OCI-LY1 (cell line): ENCODE measurements around the gene PTBP2.

ENCODE experiments used
- H2AFZ ChIP-seq: fragments of 200-600 bp; sonication (generic), shearing (Covaris generic); 2 replicates; pipeline ENCODE4 v1.6.0; 2014; ENCODE audit warnings: antibody characterized with exemption, mild to moderate bottlenecking, low read length
- H3F3A ChIP-seq: fragments of 200-600 bp; sonication (generic), shearing (Covaris generic); 2 replicates; pipeline ENCODE4 v1.6.0; 2014; ENCODE audit warnings: mild to moderate bottlenecking, antibody characterized with exemption, low read length, moderate library complexity; ENCODE audit not compliant: insufficient read depth
- H3K27ac ChIP-seq: fragments of 200-600 bp; sonication (generic); 2 replicates; pipeline ENCODE4 v1.5.1; 2014; ENCODE audit warnings: low read length, mixed run types, mild to moderate bottlenecking, low read depth; ENCODE audit not compliant: poor library complexity, severe bottlenecking
- H3K27me3 ChIP-seq: fragments of 200-600 bp; sonication (generic); 2 replicates; pipeline ENCODE4 v1.6.0; 2014; ENCODE audit warnings: antibody characterized with exemption, mild to moderate bottlenecking, low read length, moderate library complexity; ENCODE audit not compliant: insufficient read depth
- H3K36me3 ChIP-seq: fragments of 200-600 bp; sonication (generic); 2 replicates; pipeline ENCODE4 v1.6.1; 2014; ENCODE audit warnings: mild to moderate bottlenecking, antibody characterized with exemption, low read length, moderate library complexity, mixed read lengths; ENCODE audit not compliant: insufficient read depth
- H3K4me1 ChIP-seq: fragments of 200-600 bp; sonication (generic); 2 replicates; pipeline ENCODE4 v1.5.1; 2014; ENCODE audit warnings: mild to moderate bottlenecking, low read length, moderate library complexity; ENCODE audit not compliant: insufficient read depth, severe bottlenecking
- H3K4me2 ChIP-seq: fragments of 200-600 bp; sonication (generic), shearing (Covaris generic); 2 replicates; pipeline ENCODE4 v1.6.1; 2014; ENCODE audit warnings: low read length
- H3K4me3 ChIP-seq: fragments of 200-600 bp; sonication (generic); 2 replicates; pipeline ENCODE4 v1.5.1; 2014; ENCODE audit warnings: low read length, low read depth, mild to moderate bottlenecking, mixed read lengths; ENCODE audit not compliant: poor library complexity, severe bottlenecking
- H3K79me2 ChIP-seq: fragments of 200-600 bp; shearing (Covaris generic); 2 replicates; pipeline ENCODE4 v1.6.1; 2016; ENCODE audit warnings: mixed run types, low read length, mixed read lengths; ENCODE audit not compliant: insufficient read depth
- H3K9ac ChIP-seq: fragments of 200-600 bp; sonication (generic), shearing (Covaris generic); 2 replicates; pipeline ENCODE4 v1.6.1; 2014; ENCODE audit warnings: mild to moderate bottlenecking, low read length, mixed read lengths
- H3K9me2 ChIP-seq: fragments of 200-600 bp; sonication (generic), shearing (Covaris generic); 2 replicates; pipeline ENCODE4 v1.6.1; 2014; ENCODE audit warnings: low read depth, mild to moderate bottlenecking, low read length, mixed read lengths
- H3K9me3 ChIP-seq: fragments of 200-600 bp; shearing (Covaris generic); 2 replicates; pipeline ENCODE4 v1.6.1; 2014; ENCODE audit warnings: low read length, mixed read lengths
- H4K20me1 ChIP-seq: fragments of 200-600 bp; sonication (generic), shearing (Covaris generic); 2 replicates; pipeline ENCODE4 v1.6.0; 2016; ENCODE audit warnings: mild to moderate bottlenecking, low read length; ENCODE audit not compliant: insufficient read depth
- CTCF ChIP-seq: fragments of 200-600 bp; sonication (generic), shearing (Covaris generic); IDR thresholded peaks from 2 replicates; pipeline ENCODE4 v1.5.1; 2017; ENCODE audit warnings: mild to moderate bottlenecking, antibody characterized with exemption, low read length, moderate library complexity, mixed read lengths
- EZH2 ChIP-seq: fragments of 200-600 bp; sonication (generic), shearing (Covaris generic); IDR thresholded peaks from 2 replicates; pipeline ENCODE4 v1.8.0; 2017; ENCODE audit warnings: borderline replicate concordance, mixed run types, mild to moderate bottlenecking, antibody characterized with exemption, low read length, moderate library complexity, mixed read lengths

The PTBP2 gene

GRCh38 chr1:96843601-96844000, 122.0 kb downstream of the PTBP2 start:
- Histone ChIP-seq H3K9me2 (no peaks in the 10 kb centered on the region), H3F3A (no peaks in the 10 kb centered on the region), H3K4me1 (no peaks in the 10 kb centered on the region), H3K4me3 (no peak overlapping the region), H3K27ac (no peak overlapping the region), H3K27me3 (no peaks in the 10 kb centered on the region), H3K36me3 (no peaks in the 10 kb centered on the region), H3K79me2 (no peaks in the 10 kb centered on the region), H3K9me3 (no peaks in the 10 kb centered on the region), H3K4me2 (no peak overlapping the region), H4K20me1 (no peaks in the 10 kb centered on the region), H2AFZ (no peak overlapping the region), H3K9ac (no peak overlapping the region)
- TF ChIP-seq CTCF (no peak), EZH2 (no peak)

GRCh38 chr1:96845464-96845863, 123.9 kb downstream of the PTBP2 start:
- TF ChIP-seq EZH2, result no peak
- peak; percentile 91 for TF ChIP-seq CTCF
- H3K27me3 ChIP-seq, result no peaks in the 10 kb centered on the region
- H2AFZ ChIP-seq, result no peak overlapping the region
- no peaks in the 10 kb centered on the region for H3K4me1 ChIP-seq
- no peak overlapping the region for H3K9ac ChIP-seq
- H3K36me3 ChIP-seq, result no peaks in the 10 kb centered on the region
- H3K27ac ChIP-seq, result no peak overlapping the region
- no peaks in the 10 kb centered on the region for H3K79me2 ChIP-seq
- no peak overlapping the region for H3K4me2 ChIP-seq
- no peaks in the 10 kb centered on the region for H3F3A ChIP-seq
- no peaks in the 10 kb centered on the region for H3K9me2 ChIP-seq
- H3K4me3 ChIP-seq, result no peak overlapping the region
- H4K20me1 ChIP-seq, result no peaks in the 10 kb centered on the region
- H3K9me3 ChIP-seq, result no peaks in the 10 kb centered on the region

GRCh38 chr1:96861836-96862235, 140.3 kb downstream of the PTBP2 start:
- H3K79me2 ChIP-seq, result no peaks in the 10 kb centered on the region
- H3K4me1 ChIP-seq, result no peaks in the 10 kb centered on the region

More at GRCh38 chr1:96861836-96862235, 140.3 kb downstream of the PTBP2 start:
- TF ChIP-seq EZH2, result no peak
- no peak for TF ChIP-seq CTCF
- H3K36me3 ChIP-seq, result no peaks in the 10 kb centered on the region
- H3K27ac ChIP-seq, result no peak overlapping the region
- no peaks in the 10 kb centered on the region for H3K9me2 ChIP-seq
- H3F3A ChIP-seq, result no peaks in the 10 kb centered on the region
- no peak overlapping the region for H3K4me3 ChIP-seq
- no peak overlapping the region for H3K9ac ChIP-seq
- no peaks in the 10 kb centered on the region for H4K20me1 ChIP-seq
- H3K9me3 ChIP-seq, result no peaks in the 10 kb centered on the region
- H2AFZ ChIP-seq, result no peak overlapping the region
- no peaks in the 10 kb centered on the region for H3K27me3 ChIP-seq
- no peak overlapping the region for H3K4me2 ChIP-seq
